Esophagus squamous epithelium (tissue), 5 donors: ENCODE data around the gene ZNF287. TPM values are rescaled to one million over a fixed set of nuclear protein-coding genes. Genes with fewer than 3 reads are reported as not detected.

ENCODE experiments used
- DNase-seq: peaks from one replicate; lab custom pipeline; 2025; lab: John Stamatoyannopoulos, UW
- H3K27ac ChIP-seq, 4 donors: fragments of 200-600 bp; sonication (generic); one replicate each; pipeline ENCODE4 v1.5.1; 2016 to 2019; ENCODE audit warnings: mild to moderate bottlenecking in 1 of 4
- H3K27me3 ChIP-seq, 4 donors: fragments of 200-600 bp; sonication (generic); 1 replicate in 3 of 4; 2 replicates in 1 of 4; pipeline versions ENCODE4 v1.5.1 to v1.6.0; 2017 to 2021; ENCODE audit warnings: antibody characterized with exemption in 1 of 4
- H3K36me3 ChIP-seq, 3 donors: fragments of 200-600 bp; sonication (generic); one replicate each; pipeline ENCODE4 v1.5.1; 2016 to 2019
- H3K4me1 ChIP-seq, 3 donors: fragments of 200-600 bp; sonication (generic); one replicate each; pipeline ENCODE4 v1.5.1; 2017 to 2019
- H3K4me3 ChIP-seq, 4 donors: fragments of 200-600 bp; sonication (generic); 1 replicate in 3 of 4; 2 replicates in 1 of 4; pipeline ENCODE4 v1.5.1; 2016 to 2019; ENCODE audit warnings: mild to moderate bottlenecking in 2 of 4, moderate library complexity in 1 of 4
- H3K9me3 ChIP-seq, 3 donors: fragments of 200-600 bp; sonication (generic); one replicate each; pipeline ENCODE4 v1.5.1; 2016 to 2019
- POLR2A ChIP-seq, 4 donors: fragments of 450-650 bp; IDR thresholded peaks; one replicate each; pipeline ENCODE4 v1.6.1; 2017; ENCODE audit warnings: antibody characterized with exemption in 4 of 4, mild to moderate bottlenecking in 4 of 4, moderate library complexity in 3 of 4
- WGBS, 2 donors: methylation state at CpG; one replicate each; pipeline ENCODE4 v1.1.5; 2018; 5-methylcytosine and 5-hydroxymethylcytosine counted together
- intact Hi-C: fragments of 100-400 bp; cut with DNase I; formaldehyde crosslinking; loops from one replicate; pipeline ENCODE4 v1.15.0; 2022
- total RNA-seq, 4 donors: library from RNA; depleted of rRNA; stranded (reverse); fragments of >200 nt; gene quantifications; one replicate each; pipeline ENCODE4 v1.1.0, GENCODE V29; 2016
- TF ChIP-seq, protein P1 (sequence below), 6 experiments: fragments of 450-650 bp in 4 of 6; fragments of 200-600 bp in 2 of 6; sonication (generic) in 2 of 6; IDR thresholded peaks; one replicate each; pipeline ENCODE4 v1.5.1; 2016 to 2019; ENCODE audit warnings: antibody characterized with exemption in 6 of 6, mild to moderate bottlenecking in 4 of 6, moderate library complexity in 4 of 6
- donor health status: DM: yes; HTN: yes; CAD: no.

ZNF287 gene
- total RNA-seq, 4 donors from 2014 or later, result 2.1 to 3.8 (median 2.2) TPM

DNA sequence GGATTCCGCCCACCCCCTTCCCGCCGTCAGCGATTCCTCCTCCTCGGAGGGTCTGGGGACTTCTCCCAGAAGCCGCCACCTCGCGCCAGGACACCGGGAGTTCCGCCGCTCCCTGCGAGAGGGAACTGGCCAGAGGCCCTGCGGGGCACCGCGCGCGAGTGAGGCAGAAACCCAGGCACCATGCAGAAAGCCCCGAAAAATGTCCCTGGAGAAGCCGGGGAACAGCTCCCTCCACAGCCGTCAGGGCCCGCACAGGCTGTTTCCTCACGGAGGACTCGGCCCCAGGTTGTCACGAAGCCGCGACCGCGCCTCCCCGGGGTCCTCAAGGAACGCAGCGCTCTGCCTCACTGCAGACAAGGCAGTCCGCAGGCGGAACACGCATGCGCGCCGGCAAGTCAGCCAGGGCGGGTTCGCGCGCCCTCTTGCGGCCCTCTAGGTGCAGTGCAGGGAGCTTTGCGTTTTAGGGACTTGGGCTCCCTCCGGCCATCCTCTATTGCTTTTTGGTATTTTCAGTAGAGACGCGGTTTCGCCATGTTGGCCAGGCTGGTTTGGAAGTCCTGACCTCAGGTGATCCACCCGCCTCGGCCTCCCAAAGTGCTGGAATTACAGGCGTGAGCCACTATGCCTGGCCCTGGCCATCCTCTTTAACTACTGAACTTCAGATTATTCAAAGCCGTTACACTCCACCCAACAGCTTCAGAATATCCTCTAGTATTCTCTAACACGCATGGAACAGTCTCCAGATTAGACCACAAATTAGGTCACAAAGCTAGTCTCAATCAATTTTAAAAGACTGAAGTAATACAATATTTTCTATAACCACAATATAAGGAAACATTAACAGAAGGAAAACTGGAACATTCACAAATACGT is 20.3 kb upstream of the ZNF287 start:
- WGBS, 2 donors, result 8 to 51% methylated on average over 4 to 31 of the region's 53 CpGs
- H3K27me3 ChIP-seq, result peaks cover 0 to 8% (median 0%) of the 10 kb centered on the region in 4 donors
- no peaks in the 10 kb centered on the region for H3K36me3 ChIP-seq
- TF ChIP-seq, protein P1, sequence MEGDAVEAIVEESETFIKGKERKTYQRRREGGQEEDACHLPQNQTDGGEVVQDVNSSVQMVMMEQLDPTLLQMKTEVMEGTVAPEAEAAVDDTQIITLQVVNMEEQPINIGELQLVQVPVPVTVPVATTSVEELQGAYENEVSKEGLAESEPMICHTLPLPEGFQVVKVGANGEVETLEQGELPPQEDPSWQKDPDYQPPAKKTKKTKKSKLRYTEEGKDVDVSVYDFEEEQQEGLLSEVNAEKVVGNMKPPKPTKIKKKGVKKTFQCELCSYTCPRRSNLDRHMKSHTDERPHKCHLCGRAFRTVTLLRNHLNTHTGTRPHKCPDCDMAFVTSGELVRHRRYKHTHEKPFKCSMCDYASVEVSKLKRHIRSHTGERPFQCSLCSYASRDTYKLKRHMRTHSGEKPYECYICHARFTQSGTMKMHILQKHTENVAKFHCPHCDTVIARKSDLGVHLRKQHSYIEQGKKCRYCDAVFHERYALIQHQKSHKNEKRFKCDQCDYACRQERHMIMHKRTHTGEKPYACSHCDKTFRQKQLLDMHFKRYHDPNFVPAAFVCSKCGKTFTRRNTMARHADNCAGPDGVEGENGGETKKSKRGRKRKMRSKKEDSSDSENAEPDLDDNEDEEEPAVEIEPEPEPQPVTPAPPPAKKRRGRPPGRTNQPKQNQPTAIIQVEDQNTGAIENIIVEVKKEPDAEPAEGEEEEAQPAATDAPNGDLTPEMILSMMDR (IDR thresholded peaks at IDR 0.05), result peak; percentile 95 to 99 (median 96)
- peak in 1 of 4 donors; percentile 36 for TF ChIP-seq POLR2A (IDR thresholded peaks at IDR 0.05)
- peak overlapping the region; percentile 60 to 73 (median 64) for H3K4me3 ChIP-seq
- peaks cover 0 to 26% (median 4%) of the 10 kb centered on the region in 3 donors for H3K4me1 ChIP-seq
- no peaks in the 10 kb centered on the region for H3K9me3 ChIP-seq
- intact Hi-C loops, result no loop called here
- DNase-seq, result peak; percentile 19
- peak overlapping the region; percentile 19 to 80 (median 66) for H3K27ac ChIP-seq

DNA sequence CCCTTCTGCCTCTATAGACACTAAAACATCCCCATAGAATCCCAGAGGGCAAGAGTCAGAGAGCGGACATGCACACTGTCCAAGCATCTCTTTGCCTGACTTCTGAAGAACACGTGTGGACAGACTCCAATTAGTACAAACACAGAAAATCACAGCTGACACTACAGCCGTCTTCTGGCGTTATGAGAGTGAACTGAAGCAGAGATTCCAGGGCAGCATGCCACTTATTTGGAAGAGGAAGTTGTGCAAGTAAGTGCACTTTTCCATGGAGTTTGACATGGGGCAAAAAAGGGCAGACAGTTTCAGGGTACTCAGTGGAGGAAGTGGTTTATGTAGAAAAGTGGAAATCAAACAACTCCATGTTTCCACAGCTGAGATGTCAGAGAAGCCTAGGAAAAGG is 16.8 kb upstream of the ZNF287 start:
- no peaks in the 10 kb centered on the region for H3K9me3 ChIP-seq
- peak overlapping the region in 1 of 4 donors; percentile 4 for H3K27ac ChIP-seq
- 20 to 39% methylated on average over 4 of the region's 4 CpGs for WGBS, 2 donors
- no peaks in the 10 kb centered on the region for H3K36me3 ChIP-seq
- H3K27me3 ChIP-seq, result no peaks in the 10 kb centered on the region
- intact Hi-C loops, result no loop called here
- no peak for DNase-seq
- no peak overlapping the region for H3K4me3 ChIP-seq
- TF ChIP-seq, protein P1 (IDR thresholded peaks at IDR 0.05), result no peak
- TF ChIP-seq POLR2A (IDR thresholded peaks at IDR 0.05), result no peak
- H3K4me1 ChIP-seq, result peaks cover 0 to 35% (median 4%) of the 10 kb centered on the region in 3 donors

DNA sequence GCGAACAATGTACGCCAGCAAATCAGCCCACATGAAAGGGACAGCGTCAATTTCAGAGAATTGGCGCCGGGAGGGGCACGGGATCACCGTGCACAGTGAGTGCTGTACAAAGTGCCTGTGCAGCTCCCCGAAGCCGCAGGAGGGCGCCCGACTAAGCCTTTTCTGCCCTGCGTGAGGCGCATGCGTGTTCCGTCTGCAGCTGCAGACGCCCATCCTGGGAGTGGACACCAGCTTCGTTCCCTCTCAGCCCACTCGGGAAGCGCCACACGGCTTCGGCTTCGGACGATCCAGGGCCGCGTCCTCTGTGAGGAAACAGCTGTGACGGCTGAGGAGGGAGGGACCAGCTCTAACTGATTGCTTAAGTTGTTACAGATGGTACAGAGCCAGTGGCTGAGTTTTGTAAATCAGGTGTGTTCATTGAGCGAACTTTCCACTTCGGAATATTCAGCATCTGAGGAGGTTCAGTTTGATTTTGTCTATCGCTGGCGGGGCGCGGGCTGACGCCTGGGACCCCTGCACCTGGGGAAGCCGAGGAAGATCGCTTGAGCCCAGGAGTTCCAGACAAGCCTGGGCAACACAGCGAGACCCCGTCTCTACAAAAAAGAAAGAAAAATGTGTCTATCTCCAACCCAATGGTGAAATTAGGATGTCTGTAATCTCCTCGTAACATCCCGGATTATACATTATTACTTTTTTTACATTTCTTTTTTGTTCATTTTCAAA is 15.4 kb upstream of the ZNF287 start:
- no peak for TF ChIP-seq POLR2A (IDR thresholded peaks at IDR 0.05)
- TF ChIP-seq, protein P1 (IDR thresholded peaks at IDR 0.05), result peak; percentile 81 to 96 (median 88)
- Histone ChIP-seq H3K36me3 (no peaks in the 10 kb centered on the region), H3K27me3 (no peaks in the 10 kb centered on the region), H3K4me1 (peaks cover 0 to 32% (median 4%) of the 10 kb centered on the region in 3 donors), H3K27ac (peak overlapping the region; percentile 1 to 40 (median 26)), H3K4me3 (peak overlapping the region; percentile 21 to 62 (median 37)), H3K9me3 (no peaks in the 10 kb centered on the region)
- intact Hi-C loops, result no loop called here
- WGBS, 2 donors, result 19 to 23% methylated on average over 16 to 24 of the region's 39 CpGs
- DNase-seq, result peak; percentile 21

DNA sequence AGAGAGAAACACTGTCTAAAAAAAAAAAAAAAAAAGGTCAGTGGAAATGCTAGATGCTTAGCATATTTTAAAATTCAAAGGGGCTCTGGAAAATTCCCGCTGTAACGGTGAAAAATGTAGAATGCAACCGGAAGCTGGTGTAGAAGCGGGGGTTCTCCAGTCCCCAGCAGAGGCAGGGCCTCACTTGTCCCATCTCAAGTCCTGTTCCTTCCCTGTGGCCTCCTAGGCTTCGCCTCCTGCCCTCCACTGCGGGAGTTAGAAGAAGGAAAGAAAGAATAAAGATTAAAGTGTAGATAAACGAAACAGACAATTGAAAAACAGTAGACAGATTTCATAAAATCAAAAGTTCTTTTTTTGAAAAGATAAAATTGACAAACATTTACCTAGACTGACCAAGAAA is 14.8 kb upstream of the ZNF287 start:
- H3K27ac ChIP-seq, result peak overlapping the region in 2 of 4 donors; percentile 40
- peak overlapping the region in 1 of 4 donors; percentile 33 for H3K4me3 ChIP-seq
- H3K36me3 ChIP-seq, result no peaks in the 10 kb centered on the region
- no peaks in the 10 kb centered on the region for H3K9me3 ChIP-seq
- no peaks in the 10 kb centered on the region for H3K27me3 ChIP-seq
- 42 to 55% methylated on average over 7 of the region's 7 CpGs for WGBS, 2 donors
- TF ChIP-seq POLR2A (IDR thresholded peaks at IDR 0.05), result no peak
- TF ChIP-seq, protein P1 (IDR thresholded peaks at IDR 0.05), result no peak
- DNase-seq, result no peak
- peaks cover 0 to 27% (median 4%) of the 10 kb centered on the region in 3 donors for H3K4me1 ChIP-seq
- intact Hi-C loops, result no loop called here
